HepG2 (cell line): ENCODE data around the gene CPXM1. TPM values are rescaled to one million over a fixed set of nuclear protein-coding genes. Genes with fewer than 3 reads are reported as not detected.

Experiments used
- ARNT2 ChIP-seq: sonication (generic); formaldehyde crosslinking; IDR thresholded peaks from 2 replicates; pipeline ENCODE4 v1.8.0; 2022; ENCODE audit warnings: mild to moderate bottlenecking, low read depth, missing genetic modification reagents, moderate library complexity
- FOXJ3 ChIP-seq: sonication (generic); formaldehyde crosslinking; IDR thresholded peaks from 2 replicates; pipeline ENCODE4 v1.4.0; 2020; ENCODE audit warnings: missing genetic modification reagents, mild to moderate bottlenecking, borderline replicate concordance
- HNF4A ChIP-seq: sonication (generic); formaldehyde crosslinking; IDR thresholded peaks from 2 replicates; pipeline ENCODE4 v1.4.0; 2020; ENCODE audit warnings: missing genetic modification reagents
- HNF4G ChIP-seq, 2 experiments: sonication (generic) in 1 of 2; formaldehyde crosslinking in 1 of 2; IDR thresholded peaks; 2 replicates each; pipeline versions ENCODE4 v1.4.0 to v1.6.1; 2011 to 2020; ENCODE audit warnings: borderline replicate concordance in 2 of 2, low read depth in 2 of 2, mild to moderate bottlenecking in 2 of 2, low read length in 1 of 2, missing genetic modification reagents in 1 of 2, moderate library complexity in 1 of 2
- HNRNPL ChIP-seq: fragments of 200-400 bp; formaldehyde crosslinking; IDR thresholded peaks from 2 replicates; pipeline ENCODE4 v1.6.1; 2017; ENCODE audit warnings: mild to moderate bottlenecking, low read depth, low read length
- PBX3 ChIP-seq: sonication (generic); formaldehyde crosslinking; IDR thresholded peaks from 2 replicates; pipeline ENCODE4 v1.8.1; 2023; ENCODE audit warnings: missing genetic modification reagents, inconsistent platforms, borderline replicate concordance
- SIX1 ChIP-seq: sonication (generic); formaldehyde crosslinking; IDR thresholded peaks from 2 replicates; pipeline ENCODE4 v1.4.0; 2020; ENCODE audit warnings: missing genetic modification reagents, borderline replicate concordance
- SMC3 ChIP-seq: IDR thresholded peaks from 2 replicates; pipeline ENCODE4 v1.6.1; 2011; ENCODE audit warnings: low read length, improper control_type of control experiment
- SMYD3 ChIP-seq: sonication (generic); formaldehyde crosslinking; IDR thresholded peaks from 2 replicates; pipeline ENCODE4 v1.8.1; 2023; ENCODE audit warnings: mild to moderate bottlenecking, missing genetic modification reagents
- SP5 ChIP-seq: IDR thresholded peaks from 2 replicates; pipeline ENCODE4 v1.6.1; 2016; ENCODE audit warnings: low read depth, borderline replicate concordance
- SRSF1 ChIP-seq: fragments of 200-400 bp; formaldehyde crosslinking; optimal IDR thresholded peaks from 2 replicates; pipeline ENCODE3; 2017; ENCODE audit warnings: mild to moderate bottlenecking, low read depth, low read length, moderate library complexity
- THAP11 ChIP-seq: IDR thresholded peaks from 2 replicates; pipeline ENCODE4 v1.6.1; 2016; ENCODE audit warnings: missing biosample characterization, missing genetic modification reagents
- ZBTB25 ChIP-seq: IDR thresholded peaks from 2 replicates; pipeline ENCODE4 v1.6.1; 2018; ENCODE audit warnings: missing genetic modification reagents
- ZFY ChIP-seq: sonication (generic); formaldehyde crosslinking; IDR thresholded peaks from 2 replicates; pipeline ENCODE4 v1.4.0; 2020; ENCODE audit warnings: missing genetic modification reagents
- ZNF562 ChIP-seq: sonication (generic); formaldehyde crosslinking; IDR thresholded peaks from 2 replicates; pipeline ENCODE4 v1.8.0; 2022; ENCODE audit warnings: missing genetic modification reagents, borderline replicate concordance
- ZNF703 ChIP-seq: sonication (generic); formaldehyde crosslinking; IDR thresholded peaks from 2 replicates; pipeline ENCODE4 v1.5.1; 2020; ENCODE audit warnings: missing genetic modification reagents, mild to moderate bottlenecking, moderate library complexity, borderline replicate concordance
- ZNF747 ChIP-seq: sonication (generic); formaldehyde crosslinking; IDR thresholded peaks from 2 replicates; pipeline ENCODE4 v1.8.1; 2023; ENCODE audit warnings: missing genetic modification reagents, mild to moderate bottlenecking, borderline replicate concordance
- polyA plus RNA-seq, 8 experiments: library from polyadenylated mRNA; depleted of rRNA in 3 of 8; stranded (reverse) in 7 of 8; unstranded in 1 of 8; fragments of >200 nt; fragmentation: Illumina TruSeq in 4 of 8; extraction: Trizol in 4 of 8; gene quantifications; 2 replicates each; pipeline versions ENCODE4 v1.2.1 to v1.2.3, GENCODE V29; 2011 to 2016; ENCODE audit warnings: low read depth in 4 of 8, missing spikeins in 1 of 8, mixed read lengths in 1 of 8; ENCODE audit not compliant: insufficient read depth in 1 of 8
- total RNA-seq, 5 experiments: library from RNA; depleted of rRNA; stranded (reverse); fragments of >200 nt; fragmentation: Illumina TruSeq; extraction: Trizol; gene quantifications; 2 replicates each; pipeline ENCODE4 v1.2.3, GENCODE V29; 2016; ENCODE audit warnings: low read depth in 1 of 5
- TF ChIP-seq, protein P1 (sequence below): sonication (generic); formaldehyde crosslinking; IDR thresholded peaks from 2 replicates; pipeline ENCODE4 v1.5.1; 2020; ENCODE audit warnings: missing genetic modification reagents, mild to moderate bottlenecking, borderline replicate concordance
- TF ChIP-seq, protein P2 (sequence below): sonication (generic); formaldehyde crosslinking; conservative IDR thresholded peaks from 2 replicates; pipeline ENCODE4 v1.4.0; 2020; ENCODE audit warnings: mild to moderate bottlenecking, missing genetic modification reagents, moderate library complexity
- TF ChIP-seq, protein P3 (sequence below): fragments of 450-650 bp; IDR thresholded peaks from 2 replicates; pipeline ENCODE4 v1.6.1; 2016

Gene CPXM1
- total and polyA plus RNA-seq, 2 of the 13 experiments (the other 11 are each of a cell fraction or from before 2014, with no cell fraction given): 0.07 TPM; not detected in 1

DNA sequence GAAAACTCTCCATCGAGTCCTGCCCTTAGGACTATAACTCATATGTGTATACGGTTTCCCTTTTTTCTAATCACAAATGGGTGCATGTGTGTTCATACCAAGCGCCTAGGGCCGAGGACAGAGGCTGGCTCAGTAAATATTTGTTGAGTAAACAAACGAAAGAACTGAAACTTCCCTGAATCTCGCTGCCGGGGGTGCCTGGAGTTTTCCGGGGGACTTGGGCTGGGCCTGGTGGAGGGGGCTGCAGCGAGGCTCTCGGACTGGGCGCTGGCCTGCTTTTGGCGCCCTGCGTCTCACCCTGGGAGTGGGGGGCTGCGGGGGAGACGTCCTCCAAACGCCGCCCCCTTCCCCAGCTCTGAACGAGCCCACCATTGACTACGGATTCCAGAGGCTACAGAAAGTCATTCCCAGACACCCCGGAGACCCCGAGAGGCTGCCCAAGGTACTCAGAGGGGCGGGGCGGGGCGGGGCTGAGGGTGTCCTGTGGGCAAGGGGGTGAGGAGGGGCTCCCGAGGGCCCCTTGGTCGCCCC, 49.0 kb downstream of the CPXM1 start (continued):
- 0 out of 2 replicates have a peak, but pooled peaks have one; percentile 26 for TF ChIP-seq SP5 (CRISPR knock-in tag)
- TF ChIP-seq PBX3: no peak
- TF ChIP-seq ZNF747: no peak
- TF ChIP-seq ZFY (CRISPR knock-in tag): no peak; the same call in 1 of the 2 replicates
- 0 out of 2 replicates have a peak, but pooled peaks have one; percentile 18 for TF ChIP-seq ZBTB25 (CRISPR knock-in tag)
- no peak for TF ChIP-seq HNRNPL
- TF ChIP-seq FOXJ3 (CRISPR knock-in tag): peak; percentile 63; the same call in 1 of the 2 replicates
- TF ChIP-seq SRSF1: peak; percentile 6
- no peak for TF ChIP-seq HNF4G (IDR thresholded peaks at IDR 0.05; ENCODE audit: borderline replicate concordance, low read depth, low read length)
- no peak for TF ChIP-seq HNF4G (CRISPR knock-in tag; IDR thresholded peaks at IDR 0.05; ENCODE audit: borderline replicate concordance, low read depth)
- TF ChIP-seq, protein P1, sequence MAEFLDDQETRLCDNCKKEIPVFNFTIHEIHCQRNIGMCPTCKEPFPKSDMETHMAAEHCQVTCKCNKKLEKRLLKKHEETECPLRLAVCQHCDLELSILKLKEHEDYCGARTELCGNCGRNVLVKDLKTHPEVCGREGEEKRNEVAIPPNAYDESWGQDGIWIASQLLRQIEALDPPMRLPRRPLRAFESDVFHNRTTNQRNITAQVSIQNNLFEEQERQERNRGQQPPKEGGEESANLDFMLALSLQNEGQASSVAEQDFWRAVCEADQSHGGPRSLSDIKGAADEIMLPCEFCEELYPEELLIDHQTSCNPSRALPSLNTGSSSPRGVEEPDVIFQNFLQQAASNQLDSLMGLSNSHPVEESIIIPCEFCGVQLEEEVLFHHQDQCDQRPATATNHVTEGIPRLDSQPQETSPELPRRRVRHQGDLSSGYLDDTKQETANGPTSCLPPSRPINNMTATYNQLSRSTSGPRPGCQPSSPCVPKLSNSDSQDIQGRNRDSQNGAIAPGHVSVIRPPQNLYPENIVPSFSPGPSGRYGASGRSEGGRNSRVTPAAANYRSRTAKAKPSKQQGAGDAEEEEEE (CRISPR knock-in tag): no peak
- TF ChIP-seq, protein P2, sequence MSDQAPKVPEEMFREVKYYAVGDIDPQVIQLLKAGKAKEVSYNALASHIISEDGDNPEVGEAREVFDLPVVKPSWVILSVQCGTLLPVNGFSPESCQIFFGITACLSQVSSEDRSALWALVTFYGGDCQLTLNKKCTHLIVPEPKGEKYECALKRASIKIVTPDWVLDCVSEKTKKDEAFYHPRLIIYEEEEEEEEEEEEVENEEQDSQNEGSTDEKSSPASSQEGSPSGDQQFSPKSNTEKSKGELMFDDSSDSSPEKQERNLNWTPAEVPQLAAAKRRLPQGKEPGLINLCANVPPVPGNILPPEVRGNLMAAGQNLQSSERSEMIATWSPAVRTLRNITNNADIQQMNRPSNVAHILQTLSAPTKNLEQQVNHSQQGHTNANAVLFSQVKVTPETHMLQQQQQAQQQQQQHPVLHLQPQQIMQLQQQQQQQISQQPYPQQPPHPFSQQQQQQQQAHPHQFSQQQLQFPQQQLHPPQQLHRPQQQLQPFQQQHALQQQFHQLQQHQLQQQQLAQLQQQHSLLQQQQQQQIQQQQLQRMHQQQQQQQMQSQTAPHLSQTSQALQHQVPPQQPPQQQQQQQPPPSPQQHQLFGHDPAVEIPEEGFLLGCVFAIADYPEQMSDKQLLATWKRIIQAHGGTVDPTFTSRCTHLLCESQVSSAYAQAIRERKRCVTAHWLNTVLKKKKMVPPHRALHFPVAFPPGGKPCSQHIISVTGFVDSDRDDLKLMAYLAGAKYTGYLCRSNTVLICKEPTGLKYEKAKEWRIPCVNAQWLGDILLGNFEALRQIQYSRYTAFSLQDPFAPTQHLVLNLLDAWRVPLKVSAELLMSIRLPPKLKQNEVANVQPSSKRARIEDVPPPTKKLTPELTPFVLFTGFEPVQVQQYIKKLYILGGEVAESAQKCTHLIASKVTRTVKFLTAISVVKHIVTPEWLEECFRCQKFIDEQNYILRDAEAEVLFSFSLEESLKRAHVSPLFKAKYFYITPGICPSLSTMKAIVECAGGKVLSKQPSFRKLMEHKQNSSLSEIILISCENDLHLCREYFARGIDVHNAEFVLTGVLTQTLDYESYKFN (CRISPR knock-in tag): peak; percentile 82
- TF ChIP-seq THAP11 (CRISPR knock-in tag): no peak; the same call in 1 of the 2 replicates
- no peak for TF ChIP-seq SMYD3
- TF ChIP-seq SIX1 (CRISPR knock-in tag): no peak
- no peak for TF ChIP-seq ZNF562 (CRISPR knock-in tag)
- no peak for TF ChIP-seq HNF4A (CRISPR knock-in tag)
- TF ChIP-seq ARNT2 (CRISPR knock-in tag): no peak; the same call in 1 of the 2 replicates
- TF ChIP-seq ZNF703: no peak
- no peak for TF ChIP-seq SMC3
- TF ChIP-seq, protein P3, sequence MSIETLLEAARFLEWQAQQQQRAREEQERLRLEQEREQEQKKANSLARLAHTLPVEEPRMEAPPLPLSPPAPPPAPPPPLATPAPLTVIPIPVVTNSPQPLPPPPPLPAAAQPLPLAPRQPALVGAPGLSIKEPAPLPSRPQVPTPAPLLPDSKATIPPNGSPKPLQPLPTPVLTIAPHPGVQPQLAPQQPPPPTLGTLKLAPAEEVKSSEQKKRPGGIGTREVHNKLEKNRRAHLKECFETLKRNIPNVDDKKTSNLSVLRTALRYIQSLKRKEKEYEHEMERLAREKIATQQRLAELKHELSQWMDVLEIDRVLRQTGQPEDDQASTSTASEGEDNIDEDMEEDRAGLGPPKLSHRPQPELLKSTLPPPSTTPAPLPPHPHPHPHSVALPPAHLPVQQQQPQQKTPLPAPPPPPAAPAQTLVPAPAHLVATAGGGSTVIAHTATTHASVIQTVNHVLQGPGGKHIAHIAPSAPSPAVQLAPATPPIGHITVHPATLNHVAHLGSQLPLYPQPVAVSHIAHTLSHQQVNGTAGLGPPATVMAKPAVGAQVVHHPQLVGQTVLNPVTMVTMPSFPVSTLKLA: no peak
